ENCODE measurements around the gene AXL.

DNA sequence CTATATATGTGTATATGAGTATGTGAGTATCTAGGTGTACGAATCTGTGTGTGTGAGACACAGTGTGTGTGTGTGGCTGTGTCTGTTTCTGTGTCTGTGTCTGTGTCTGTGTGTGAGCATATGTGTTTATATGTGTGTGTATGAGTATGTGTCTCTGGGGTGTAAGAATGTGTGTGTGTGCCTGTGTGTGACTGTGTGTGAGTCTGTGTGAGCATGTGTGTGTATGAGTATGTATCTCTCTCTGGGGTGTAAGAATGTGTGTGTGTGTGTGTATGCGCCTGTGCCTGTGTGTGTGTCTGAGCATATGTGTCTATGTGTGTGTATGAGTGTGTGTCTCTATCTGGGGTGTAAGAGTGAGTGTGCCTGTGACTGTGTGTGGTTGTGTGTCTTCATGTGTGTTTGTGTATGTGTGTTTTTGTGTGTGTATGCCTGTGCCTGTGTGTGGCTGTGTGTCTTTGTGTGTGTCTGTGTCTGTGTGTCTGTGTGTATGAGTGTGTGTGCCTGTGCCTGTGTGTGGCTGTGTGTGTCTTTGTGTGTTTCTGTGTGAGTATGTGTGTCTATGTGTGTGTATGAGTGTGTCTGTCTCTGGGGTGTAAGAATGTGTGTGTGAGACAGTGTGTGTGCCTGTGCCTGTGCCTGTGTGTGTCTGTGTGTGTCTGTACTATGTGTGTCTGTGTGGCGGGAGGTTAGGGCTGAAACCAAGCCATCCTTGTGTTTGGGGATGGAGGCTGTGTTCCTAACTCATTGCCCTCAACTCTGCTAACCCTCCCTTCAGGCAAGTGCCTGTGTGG is 11.2 kb downstream of the AXL start:
- TF ChIP-seq, protein P1, sequence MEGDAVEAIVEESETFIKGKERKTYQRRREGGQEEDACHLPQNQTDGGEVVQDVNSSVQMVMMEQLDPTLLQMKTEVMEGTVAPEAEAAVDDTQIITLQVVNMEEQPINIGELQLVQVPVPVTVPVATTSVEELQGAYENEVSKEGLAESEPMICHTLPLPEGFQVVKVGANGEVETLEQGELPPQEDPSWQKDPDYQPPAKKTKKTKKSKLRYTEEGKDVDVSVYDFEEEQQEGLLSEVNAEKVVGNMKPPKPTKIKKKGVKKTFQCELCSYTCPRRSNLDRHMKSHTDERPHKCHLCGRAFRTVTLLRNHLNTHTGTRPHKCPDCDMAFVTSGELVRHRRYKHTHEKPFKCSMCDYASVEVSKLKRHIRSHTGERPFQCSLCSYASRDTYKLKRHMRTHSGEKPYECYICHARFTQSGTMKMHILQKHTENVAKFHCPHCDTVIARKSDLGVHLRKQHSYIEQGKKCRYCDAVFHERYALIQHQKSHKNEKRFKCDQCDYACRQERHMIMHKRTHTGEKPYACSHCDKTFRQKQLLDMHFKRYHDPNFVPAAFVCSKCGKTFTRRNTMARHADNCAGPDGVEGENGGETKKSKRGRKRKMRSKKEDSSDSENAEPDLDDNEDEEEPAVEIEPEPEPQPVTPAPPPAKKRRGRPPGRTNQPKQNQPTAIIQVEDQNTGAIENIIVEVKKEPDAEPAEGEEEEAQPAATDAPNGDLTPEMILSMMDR (IDR thresholded peaks at IDR 0.05), result no peak
- no peak for TF ChIP-seq POLR2A (IDR thresholded peaks at IDR 0.05)

All from Peyer's patch (tissue), 4 donors.